Measurements from ENCODE around the gene KRTAP24-1.

The KRTAP24-1 gene

GRCh38 chr21:30282850-30283249 lies at the start of gene KRTAP24-1:
Gene KRTAP24-1, minus strand, starts transcription at chr21:30282950. Its CDS starts 18 bp downstream, at chr21:30282932.
- DNase-seq: no peak

GRCh38 chr21:30329203-30329875 lies 46.6 kb upstream of the KRTAP24-1 start:
- no peak for DNase-seq

- no peak for DNase-seq
These were observed 43.6 kb upstream of the KRTAP24-1 start for GRCh38 chr21:30326390-30326789.

- no peak for DNase-seq
These were observed 37.5 kb upstream of the KRTAP24-1 start, which contains the start of gene KRTAP26-1 for GRCh38 chr21:30320215-30320614. Gene KRTAP26-1, minus strand, starts transcription at chr21:30320315. Its CDS starts 280 bp downstream, at chr21:30320035.

GRCh38 chr21:30315701-30316100 lies 33.0 kb upstream of the KRTAP24-1 start:
- DNase-seq: no peak

GRCh38 chr21:30306884-30307283 lies 24.1 kb upstream of the KRTAP24-1 start:
- DNase-seq: no peak

GRCh38 chr21:30305136-30305535 lies 22.4 kb upstream of the KRTAP24-1 start:
- no peak for DNase-seq

GRCh38 chr21:30289215-30289614 lies 6.5 kb upstream of the KRTAP24-1 start, which contains the start of gene KRTAP25-1:
Gene KRTAP25-1, minus strand, starts transcription at chr21:30289514. Its CDS starts 24 bp downstream, at chr21:30289490.
- DNase-seq: no peak

- DNase-seq: no peak
These were observed 11.1 kb downstream of the KRTAP24-1 start for GRCh38 chr21:30271611-30272010.

GRCh38 chr21:30271156-30271555 lies 11.6 kb downstream of the KRTAP24-1 start:
- no peak for DNase-seq

GRCh38 chr21:30269803-30270530 lies 12.8 kb downstream of the KRTAP24-1 start:
- no peak for DNase-seq

- DNase-seq: no peak
These were observed 14.0 kb downstream of the KRTAP24-1 start for GRCh38 chr21:30268608-30269197.

GRCh38 chr21:30257773-30258172 lies 25.0 kb downstream of the KRTAP24-1 start:
- DNase-seq: no peak

- DNase-seq: no peak
These were observed 26.6 kb downstream of the KRTAP24-1 start for GRCh38 chr21:30256100-30256499.

GRCh38 chr21:30255679-30256078 lies 27.1 kb downstream of the KRTAP24-1 start:
- DNase-seq: no peak

GRCh38 chr21:30251781-30252180 lies 31.0 kb downstream of the KRTAP24-1 start:
- no peak for DNase-seq

- DNase-seq: no peak
These were observed 32.8 kb downstream of the KRTAP24-1 start for GRCh38 chr21:30249936-30250335.

- no peak for DNase-seq
These were observed 33.9 kb downstream of the KRTAP24-1 start for GRCh38 chr21:30248844-30249243.

- DNase-seq: no peak
These were observed 37.7 kb downstream of the KRTAP24-1 start for GRCh38 chr21:30245061-30245460.

GRCh38 chr21:30243691-30244090 lies 39.1 kb downstream of the KRTAP24-1 start:
- DNase-seq: no peak

- no peak for DNase-seq
These were observed 42.1 kb downstream of the KRTAP24-1 start for GRCh38 chr21:30240661-30241060.

GRCh38 chr21:30238168-30238567 lies 44.6 kb downstream of the KRTAP24-1 start:
- no peak for DNase-seq

GRCh38 chr21:30234643-30235042 lies 48.1 kb downstream of the KRTAP24-1 start:
- DNase-seq: no peak

GRCh38 chr21:30234050-30234449 lies 48.7 kb downstream of the KRTAP24-1 start:
- DNase-seq: no peak
